Articular chondrocyte of knee joint (primary cell): ENCODE measurements around the gene KDM5A. TPM values are rescaled to one million over a fixed set of nuclear protein-coding genes. Genes with fewer than 3 reads are reported as not detected.

Experiments used
- total RNA-seq: library from RNA; depleted of rRNA; stranded (reverse); fragments of >200 nt; gene quantifications from 2 replicates; pipeline ENCODE4 v1.2.3, GENCODE V29; 2012

KDM5A gene
- 64.3 and 64.9 TPM in 2 replicates for total RNA-seq

GRCh38 chr12:389142-390096 is at the start of gene KDM5A:
KDM5A (minus strand) TSS chr12:389320; CDS start chr12:389091, 229 bp downstream.

GRCh38 chr12:401235-402028 is 12.3 kb upstream of the KDM5A start, which contains the start of gene CCDC77:
CCDC77 (plus strand) TSS chr12:401644; CDS start chr12:409384, 7,740 bp downstream.

GRCh38 chr12:262817-263216 is 126.3 kb downstream of the KDM5A start, which contains the start of gene SLC6A13:
SLC6A13 (minus strand) TSS chr12:262836; CDS start chr12:260052, 2,784 bp downstream.

Other genes starting within 250 kb of the KDM5A start
- gene SLC6A12, start 175.2 kb downstream of the KDM5A start, total RNA-seq = not detected in 2 replicates
- gene SLC6A13, start 126.5 kb downstream of the KDM5A start, total RNA-seq = 0.32 TPM in 1 of 2 replicates, not detected in the other
- 8.9 and 11.8 TPM in 2 replicates for gene CCDC77, start 12.3 kb upstream of the KDM5A start, total RNA-seq
- 3.1 and 3.8 TPM in 2 replicates for gene B4GALNT3, start 70.6 kb upstream of the KDM5A start, total RNA-seq